ENCODE measurements around the gene UBAC1. TPM values are rescaled to one million over a fixed set of nuclear protein-coding genes. Genes with fewer than 3 reads are reported as not detected.

The UBAC1 gene
- total and polyA plus RNA-seq, 9 of the 15 experiments (the other 6 are each of a cell fraction or from before 2014, with no cell fraction given) = 94.0 to 399 (median 228) TPM

- ChIA-PET CTCF (ENCODE audit: low intra/inter-chr PET ratio) (no interaction called here), POLR2A (interaction anchor here (0.6 to 1.1 kb wide), 3 partner anchors 7 to 48 kb away, joined by 3 to 7 read pairs (median 4); no protein-coding TSS in a partner anchor)
- peaks cover 17% of the 10 kb centered on the region; the same call in 1 of the 2 replicates for H4K20me1 ChIP-seq (replicated peaks; ENCODE audit: control insufficient read depth, insufficient read depth, low read length)
- H3K9ac ChIP-seq (ENCODE audit: insufficient read depth in 1 of 2, low read depth in 2 of 2, low read length in 2 of 2) = no peak overlapping the region
- H2AFZ ChIP-seq (ENCODE audit: low read depth, low read length) = no peak overlapping the region
- no peak overlapping the region for H3K4me2 ChIP-seq (ENCODE audit: insufficient read depth, low read length)
- in situ Hi-C loops (cut with MboI) = no loop called here
- no peak for FAIRE-seq
- H3K36me3 ChIP-seq (ENCODE audit: control insufficient read depth, insufficient read depth, low read length) = peaks cover 96% of the 10 kb centered on the region
- H3K27ac ChIP-seq (ENCODE audit: extremely low read depth, low read depth, low read length) = no peak overlapping the region
- no peak for ATAC-seq
- no TSS peak for BruUV-seq (replicated peaks)
- H3K79me2 ChIP-seq (ENCODE audit: control insufficient read depth, insufficient read depth, low read length) = peaks cover 89% of the 10 kb centered on the region
- H3K4me3 ChIP-seq = no peak overlapping the region
- intact Hi-C loops (cut with micrococcal nuclease) = no loop called here
- H3K27me3 ChIP-seq (ENCODE audit: control insufficient read depth in 2 of 2, insufficient read depth in 2 of 2, low read length in 2 of 2) = no peaks in the 10 kb centered on the region
- H3K9me3 ChIP-seq (replicated peaks; ENCODE audit: control insufficient read depth, insufficient read depth, low read depth, low read length) = no peaks in the 10 kb centered on the region
- H3K4me1 ChIP-seq (replicated peaks in 1 of 2; ENCODE audit: control insufficient read depth in 2 of 2, insufficient read depth in 2 of 2, low read length in 2 of 2) = peaks cover 0 to 16% of the 10 kb centered on the region in 2 experiments; a peak in 2 of 5 replicates
- H3K9me1 ChIP-seq (ENCODE audit: control insufficient read depth, insufficient read depth, low read length) = no peaks in the 10 kb centered on the region
- 95% methylated on average over 42 of the region's 44 CpGs for WGBS (ENCODE audit: insufficient coverage, low coverage, missing lambda C conversion rate)
- no peak for DNase-seq (ENCODE audit: extremely low read depth in 1 of 4, low spot score in 3 of 4)
- TF ChIP-seq SFPQ (IDR thresholded peaks at IDR 0.05; ENCODE audit: low read depth, low read length) (no peak), RAD21 (CRISPR knock-in tag; conservative IDR thresholded peaks at IDR 0.05 in 1 of 2, IDR thresholded peaks at IDR 0.05 in 1 of 2) (no peak), ZNF347 (CRISPR knock-in tag; IDR thresholded peaks at IDR 0.05; ENCODE audit: low read depth) (no peak), TARDBP (IDR thresholded peaks at IDR 0.05) (0 out of 2 replicates have a peak, but pooled peaks have one; percentile 21), CHD7 (IDR thresholded peaks at IDR 0.05; ENCODE audit: low read depth, low read length) (peak; percentile 55), RBM22 (IDR thresholded peaks at IDR 0.05; ENCODE audit: low read depth, low read length, poor library complexity, severe bottlenecking) (peak; percentile 76)
Measured at GRCh38 chr9:135937521-135938489, 23.4 kb downstream of the UBAC1 start.
